NT2/D1 (cell line): ENCODE data around the gene COBL.

Experiments used
- SUZ12 ChIP-seq: IDR thresholded peaks from 2 replicates; pipeline ENCODE4 v1.6.1; 2011; ENCODE audit not compliant: insufficient read length, insufficient read depth; ENCODE audit errors: extremely low read depth
- YY1 ChIP-seq: IDR thresholded peaks from 2 replicates; pipeline ENCODE4 v1.6.1; 2011; ENCODE audit not compliant: insufficient read length, insufficient read depth

DNA sequence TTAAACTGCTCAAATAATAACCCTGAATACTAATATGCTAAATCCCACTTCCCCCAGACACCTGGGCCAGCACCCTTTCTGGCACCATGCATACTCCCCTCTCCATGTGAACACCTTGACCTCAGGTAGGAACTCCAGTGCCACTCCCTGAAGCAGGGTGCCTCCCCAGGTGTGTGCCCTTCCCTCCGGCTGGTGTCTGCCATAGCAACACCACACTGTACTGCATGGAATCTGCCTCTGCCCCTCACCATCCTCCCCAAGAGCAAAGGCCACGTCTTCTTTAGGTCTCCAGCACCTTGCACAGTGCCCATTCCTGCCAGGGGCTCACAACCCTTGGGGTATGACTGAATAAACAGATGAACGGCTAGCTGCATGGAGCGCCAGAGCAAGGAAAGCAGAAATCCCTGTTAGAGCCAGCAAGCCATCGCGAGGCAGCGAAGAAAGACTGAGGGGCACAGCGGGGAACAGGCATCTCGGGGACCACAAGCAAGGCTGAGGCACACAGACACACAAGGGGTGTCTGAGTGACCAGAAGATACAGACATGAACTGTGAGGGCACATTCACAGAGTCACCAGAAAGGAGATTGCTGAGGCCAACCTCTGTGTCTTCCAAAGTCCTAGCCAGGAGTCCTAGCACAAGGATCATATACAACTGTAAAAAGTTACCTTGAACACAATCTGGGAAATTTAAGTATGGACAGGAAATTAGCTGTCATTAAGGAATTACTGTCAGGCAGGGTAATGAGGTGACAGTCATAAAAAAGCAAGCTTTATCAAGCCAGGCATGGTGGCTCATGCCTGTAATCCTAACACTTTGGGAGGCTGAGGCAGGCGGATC is 25.7 kb downstream of the COBL start:
- TF ChIP-seq SUZ12 (no peak), YY1 (no peak)
